NOMO-1 treated with dmso at 0.1 percent for 144 hours (cell line): ENCODE measurements around the gene ETNK2.

Source experiments
- DNase-seq: peaks from one replicate; lab custom pipeline; 2025; ENCODE audit not compliant: unreplicated experiment; lab: John Stamatoyannopoulos, UW

The ETNK2 gene

DNA sequence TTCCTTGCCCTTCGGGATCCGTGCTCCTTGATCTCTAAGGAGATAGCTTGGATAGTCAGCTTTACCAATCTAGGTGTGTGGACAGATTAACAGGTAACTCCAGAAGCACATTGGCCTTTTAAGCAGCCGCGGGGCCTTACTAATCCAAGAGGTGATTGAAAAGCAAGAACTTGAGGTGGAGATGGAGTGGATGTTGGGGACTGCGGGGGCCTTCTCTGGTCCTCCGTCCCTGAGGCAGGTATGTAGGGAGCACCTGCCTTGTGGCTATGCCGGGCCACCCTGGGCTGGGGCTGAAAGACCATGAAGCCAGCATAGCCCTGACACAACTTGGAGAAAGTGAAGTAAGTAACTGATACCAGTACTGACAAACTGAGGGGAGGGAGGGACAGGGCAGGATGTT, 68.4 kb downstream of the ETNK2 start:
- DNase-seq = no peak

GRCh38 chr1:204081791-204082513, 69.9 kb downstream of the ETNK2 start:
- no peak for DNase-seq

GRCh38 chr1:204081164-204081790, 70.6 kb downstream of the ETNK2 start:
- DNase-seq = no peak
